Measurements from ENCODE around the gene RIC8A. TPM values are rescaled to one million over a fixed set of nuclear protein-coding genes. Genes with fewer than 3 reads are reported as not detected.

RIC8A gene
- total and polyA plus RNA-seq, 9 of the 15 experiments (the other 6 are each of a cell fraction or from before 2014, with no cell fraction given) = 10.7 to 108 (median 72.1) TPM

DNA sequence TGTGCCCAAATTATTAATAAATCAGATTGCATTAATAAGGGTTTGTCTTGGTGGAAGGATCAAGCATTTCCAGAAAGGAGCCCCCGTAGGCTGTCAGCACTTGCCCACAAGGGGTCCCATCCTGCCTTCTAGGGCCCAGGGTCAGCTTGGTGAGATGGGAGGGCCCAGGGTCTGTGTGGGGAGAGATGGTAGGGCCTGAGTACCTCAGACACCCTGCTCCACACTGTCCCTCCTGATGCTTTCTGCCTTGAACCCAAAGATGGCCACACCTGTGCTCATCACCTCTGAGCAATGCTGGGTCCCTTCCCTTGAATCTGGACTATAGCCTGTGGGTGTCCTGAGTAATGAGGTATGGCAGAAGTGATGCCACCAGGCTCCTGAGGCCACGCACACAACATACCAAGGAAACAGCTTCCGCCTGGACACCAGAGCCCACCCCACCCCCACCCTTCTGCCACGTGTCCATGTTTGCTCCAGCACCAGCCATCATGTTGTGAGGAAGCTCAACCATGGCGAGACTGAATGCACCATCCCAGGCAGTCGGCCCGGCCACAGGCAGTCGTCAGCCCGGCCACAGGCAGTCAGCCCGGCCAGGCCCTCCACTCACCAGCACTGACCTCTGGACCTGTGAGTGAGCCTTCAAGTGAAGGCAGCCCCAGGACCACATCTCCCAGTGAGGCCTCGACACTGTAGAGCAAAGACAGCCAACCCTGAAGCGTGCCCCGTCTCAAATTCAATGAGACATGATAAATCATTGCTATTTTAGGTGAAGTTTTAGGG, 7.1 kb upstream of the RIC8A start:
- Histone ChIP-seq H3K4me3 (no peak overlapping the region), H2AFZ (ENCODE audit: low read depth, low read length) (no peak overlapping the region), H4K20me1 (replicated peaks; ENCODE audit: control insufficient read depth, insufficient read depth, low read length) (peaks cover 14% of the 10 kb centered on the region), H3K79me2 (ENCODE audit: control insufficient read depth, insufficient read depth, low read length) (peaks cover 17% of the 10 kb centered on the region), H3K9me1 (ENCODE audit: control insufficient read depth, insufficient read depth, low read length) (no peaks in the 10 kb centered on the region), H3K9ac (ENCODE audit: insufficient read depth in 1 of 2, low read depth in 2 of 2, low read length in 2 of 2) (no peak overlapping the region), H3K4me2 (ENCODE audit: insufficient read depth, low read length) (no peak overlapping the region), H3K27me3 (ENCODE audit: control insufficient read depth in 2 of 2, insufficient read depth in 2 of 2, low read length in 2 of 2) (no peaks in the 10 kb centered on the region), H3K4me1 (replicated peaks in 1 of 2; ENCODE audit: control insufficient read depth in 2 of 2, insufficient read depth in 2 of 2, low read length in 2 of 2) (peaks cover 14 to 43% of the 10 kb centered on the region in 2 experiments; a peak in 4 of 5 replicates), H3K9me3 (replicated peaks; ENCODE audit: control insufficient read depth, insufficient read depth, low read depth, low read length) (no peaks in the 10 kb centered on the region), H3K27ac (ENCODE audit: extremely low read depth, low read depth, low read length) (no peak overlapping the region), H3K36me3 (ENCODE audit: control insufficient read depth, insufficient read depth, low read length) (peaks cover 38% of the 10 kb centered on the region)
- FAIRE-seq = no peak
- CTCF ChIA-PET (ENCODE audit: low intra/inter-chr PET ratio) = no interaction called here
- ATAC-seq = no peak
- no TSS peak for BruUV-seq (replicated peaks)
- DNase-seq (ENCODE audit: extremely low read depth in 1 of 4, low spot score in 3 of 4) = no peak
- in situ Hi-C loops (cut with MboI) (no loop called here), intact Hi-C loops (cut with micrococcal nuclease) (no loop called here)
- TF ChIP-seq EWSR1 (IDR thresholded peaks at IDR 0.05; ENCODE audit: borderline replicate concordance, low read depth, partially characterized antibody) (no peak), POLR2AphosphoS2 (IDR thresholded peaks at IDR 0.05; ENCODE audit: low read length) (0 out of 2 replicates have a peak, but pooled peaks have one; percentile 26), CBFA2T2 (conservative IDR thresholded peaks at IDR 0.05) (no peak), POLR2G (IDR thresholded peaks at IDR 0.05; ENCODE audit: low read depth, low read length) (peak; percentile 50), SOX6 (IDR thresholded peaks at IDR 0.05) (no peak), SMC3 (conservative IDR thresholded peaks at IDR 0.05; ENCODE audit: insufficient read depth, low read depth, low read length) (no peak), TEAD2 (tag; IDR thresholded peaks at IDR 0.05) (no peak), RBFOX2 (IDR thresholded peaks at IDR 0.05; ENCODE audit: low read depth, low read length) (peak; percentile 27; the same call in 1 of the 2 replicates), STAT5A (IDR thresholded peaks at IDR 0.05; ENCODE audit: borderline replicate concordance, low read length) (no peak), MIER1 (IDR thresholded peaks at IDR 0.05; ENCODE audit: low read depth) (no peak)
- TF ChIP-seq, protein P1, sequence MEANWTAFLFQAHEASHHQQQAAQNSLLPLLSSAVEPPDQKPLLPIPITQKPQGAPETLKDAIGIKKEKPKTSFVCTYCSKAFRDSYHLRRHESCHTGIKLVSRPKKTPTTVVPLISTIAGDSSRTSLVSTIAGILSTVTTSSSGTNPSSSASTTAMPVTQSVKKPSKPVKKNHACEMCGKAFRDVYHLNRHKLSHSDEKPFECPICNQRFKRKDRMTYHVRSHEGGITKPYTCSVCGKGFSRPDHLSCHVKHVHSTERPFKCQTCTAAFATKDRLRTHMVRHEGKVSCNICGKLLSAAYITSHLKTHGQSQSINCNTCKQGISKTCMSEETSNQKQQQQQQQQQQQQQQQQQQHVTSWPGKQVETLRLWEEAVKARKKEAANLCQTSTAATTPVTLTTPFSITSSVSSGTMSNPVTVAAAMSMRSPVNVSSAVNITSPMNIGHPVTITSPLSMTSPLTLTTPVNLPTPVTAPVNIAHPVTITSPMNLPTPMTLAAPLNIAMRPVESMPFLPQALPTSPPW (CRISPR knock-in tag; IDR thresholded peaks at IDR 0.05) = no peak
- POLR2A ChIA-PET = interaction anchor here (0.6 kb wide), 1 partner anchor 248 kb away, joined by 3 read pairs; no protein-coding TSS in a partner anchor
- WGBS (ENCODE audit: insufficient coverage, low coverage, missing lambda C conversion rate) = 79% methylated on average over 10 of the region's 13 CpGs
